ENCODE data around the gene CHPF2. TPM values are rescaled to one million over a fixed set of nuclear protein-coding genes. Genes with fewer than 3 reads are reported as not detected.

CHPF2 gene
- total and polyA plus RNA-seq, 11 donors, result 11.4 to 31.9 (median 18.3) TPM

DNA sequence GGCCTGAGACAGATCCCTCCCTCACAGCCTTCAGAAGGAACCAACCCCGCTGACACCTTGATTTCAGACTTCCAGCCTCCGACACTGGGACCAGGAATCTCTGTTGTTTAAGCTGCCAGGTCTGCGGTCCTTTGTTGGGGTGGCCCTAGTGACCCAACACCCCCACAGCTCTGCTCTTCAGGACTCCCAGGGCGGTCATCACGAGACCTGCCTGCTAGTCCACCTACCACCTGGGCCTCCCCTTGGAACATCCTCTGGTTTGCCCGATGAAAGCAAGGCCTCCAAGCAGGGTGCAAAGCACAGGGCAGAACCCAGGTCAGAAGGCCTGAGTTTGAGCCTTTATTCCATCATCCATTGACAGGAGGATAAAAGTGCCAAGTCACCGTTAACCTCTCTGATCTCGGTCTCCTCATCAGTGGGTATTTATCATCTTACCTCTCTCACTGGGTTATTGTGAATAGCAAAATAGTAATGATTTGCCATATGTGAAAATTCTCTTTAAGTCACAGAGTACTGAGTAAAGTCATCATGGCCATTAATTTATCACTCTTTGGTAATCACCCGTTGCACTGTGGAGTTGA is 33.2 kb downstream of the CHPF2 start:
- Histone ChIP-seq H3K36me3 (no peaks in the 10 kb centered on the region), H3K27me3 (peaks cover 0 to 24% (median 0%) of the 10 kb centered on the region in 9 donors), H3K4me3 (no peak overlapping the region), H3K27ac (no peak overlapping the region), H3K4me1 (peaks cover 0 to 11% (median 3%) of the 10 kb centered on the region in 12 donors), H3K9me3 (no peaks in the 10 kb centered on the region)
- ATAC-seq (no peak), DNase-seq (no peak)
- intact Hi-C loops (cut with DNase I), result no loop called here
- 90 to 93% (median 92%) methylated on average over 9 of the region's 9 CpGs for WGBS, 4 donors
- TF ChIP-seq POLR2A (IDR thresholded peaks at IDR 0.05), result no peak
- TF ChIP-seq, protein P1, sequence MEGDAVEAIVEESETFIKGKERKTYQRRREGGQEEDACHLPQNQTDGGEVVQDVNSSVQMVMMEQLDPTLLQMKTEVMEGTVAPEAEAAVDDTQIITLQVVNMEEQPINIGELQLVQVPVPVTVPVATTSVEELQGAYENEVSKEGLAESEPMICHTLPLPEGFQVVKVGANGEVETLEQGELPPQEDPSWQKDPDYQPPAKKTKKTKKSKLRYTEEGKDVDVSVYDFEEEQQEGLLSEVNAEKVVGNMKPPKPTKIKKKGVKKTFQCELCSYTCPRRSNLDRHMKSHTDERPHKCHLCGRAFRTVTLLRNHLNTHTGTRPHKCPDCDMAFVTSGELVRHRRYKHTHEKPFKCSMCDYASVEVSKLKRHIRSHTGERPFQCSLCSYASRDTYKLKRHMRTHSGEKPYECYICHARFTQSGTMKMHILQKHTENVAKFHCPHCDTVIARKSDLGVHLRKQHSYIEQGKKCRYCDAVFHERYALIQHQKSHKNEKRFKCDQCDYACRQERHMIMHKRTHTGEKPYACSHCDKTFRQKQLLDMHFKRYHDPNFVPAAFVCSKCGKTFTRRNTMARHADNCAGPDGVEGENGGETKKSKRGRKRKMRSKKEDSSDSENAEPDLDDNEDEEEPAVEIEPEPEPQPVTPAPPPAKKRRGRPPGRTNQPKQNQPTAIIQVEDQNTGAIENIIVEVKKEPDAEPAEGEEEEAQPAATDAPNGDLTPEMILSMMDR (IDR thresholded peaks at IDR 0.05), result no peak

DNA sequence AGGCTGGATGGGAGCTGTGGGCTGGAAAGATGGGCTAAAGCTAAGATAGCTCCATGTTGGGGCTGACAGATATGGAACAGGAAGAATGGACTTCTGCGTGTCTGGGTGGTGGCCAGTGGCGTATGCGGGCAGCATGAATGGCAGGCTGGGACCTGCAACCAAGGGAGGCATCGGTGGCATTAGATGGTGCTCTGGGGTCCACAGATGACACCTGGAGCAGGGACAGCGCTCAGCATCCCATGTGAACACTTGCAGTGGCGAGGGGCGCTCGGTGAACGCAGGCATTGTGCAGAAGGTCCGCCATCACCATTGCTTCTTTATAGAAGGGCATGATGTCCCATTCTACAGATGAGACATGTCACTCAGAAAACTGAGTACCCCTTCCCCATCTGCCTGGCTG is 37.2 kb downstream of the CHPF2 start:
- no peaks in the 10 kb centered on the region for H3K36me3 ChIP-seq
- peaks cover 0 to 35% (median 0%) of the 10 kb centered on the region in 12 donors for H3K4me1 ChIP-seq
- ATAC-seq (no peak), DNase-seq (no peak)
- 91 to 94% (median 92%) methylated on average over 9 to 10 of the region's 10 CpGs for WGBS, 4 donors
- H3K27ac ChIP-seq, result no peak overlapping the region
- no peaks in the 10 kb centered on the region for H3K9me3 ChIP-seq
- no peaks in the 10 kb centered on the region for H3K27me3 ChIP-seq
- TF ChIP-seq, protein P1 (IDR thresholded peaks at IDR 0.05), result no peak
- no peak for TF ChIP-seq POLR2A (IDR thresholded peaks at IDR 0.05)
- no peak overlapping the region for H3K4me3 ChIP-seq
- intact Hi-C loops (cut with DNase I), result no loop called here

DNA sequence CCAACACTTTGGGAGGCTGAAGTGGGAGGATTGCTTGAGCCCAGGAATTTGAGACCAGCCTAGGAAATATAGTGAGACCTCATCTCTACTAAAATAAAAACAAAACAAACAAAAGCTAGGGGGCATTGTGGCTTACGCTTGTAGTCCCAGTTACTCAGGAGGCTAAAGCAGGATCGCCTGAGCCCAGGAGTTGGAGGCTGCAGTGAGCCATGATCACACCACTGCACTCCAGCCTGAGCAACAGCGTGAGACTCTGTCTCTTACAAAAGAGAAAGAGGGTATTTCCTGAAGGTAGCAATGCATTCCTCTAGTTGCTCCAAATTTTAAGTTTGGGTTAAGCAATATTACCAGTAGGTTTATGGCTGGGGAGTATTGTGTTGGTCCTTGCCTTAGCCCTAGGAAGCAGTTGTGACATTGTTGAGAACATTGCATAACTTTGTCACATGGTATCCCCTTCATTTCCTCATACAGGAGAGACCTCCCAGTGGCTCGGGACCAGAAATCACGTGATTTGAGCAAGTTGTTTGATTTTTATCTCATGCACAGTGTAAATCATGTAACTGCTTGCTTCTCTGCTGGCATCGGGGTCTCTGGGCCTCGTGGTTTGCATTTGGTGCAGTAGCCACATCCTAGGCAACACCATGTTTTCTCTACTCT is 39.5 kb downstream of the CHPF2 start:
- TF ChIP-seq POLR2A (IDR thresholded peaks at IDR 0.05), result no peak
- Histone ChIP-seq H3K36me3 (no peaks in the 10 kb centered on the region), H3K4me3 (no peak overlapping the region), H3K4me1 (peaks cover 0 to 44% (median 0%) of the 10 kb centered on the region in 12 donors), H3K27me3 (no peaks in the 10 kb centered on the region), H3K27ac (peak overlapping the region in 2 of 12 donors; percentile 24 to 44), H3K9me3 (no peaks in the 10 kb centered on the region)
- 63 to 75% (median 68%) methylated on average over 7 of the region's 7 CpGs for WGBS, 4 donors
- intact Hi-C loops (cut with DNase I), result no loop called here
- DNase-seq (peak in 1 of 5 donors; percentile 45), ATAC-seq (peak in 3 of 4 donors; percentile 50 to 70 (median 50))

DNA sequence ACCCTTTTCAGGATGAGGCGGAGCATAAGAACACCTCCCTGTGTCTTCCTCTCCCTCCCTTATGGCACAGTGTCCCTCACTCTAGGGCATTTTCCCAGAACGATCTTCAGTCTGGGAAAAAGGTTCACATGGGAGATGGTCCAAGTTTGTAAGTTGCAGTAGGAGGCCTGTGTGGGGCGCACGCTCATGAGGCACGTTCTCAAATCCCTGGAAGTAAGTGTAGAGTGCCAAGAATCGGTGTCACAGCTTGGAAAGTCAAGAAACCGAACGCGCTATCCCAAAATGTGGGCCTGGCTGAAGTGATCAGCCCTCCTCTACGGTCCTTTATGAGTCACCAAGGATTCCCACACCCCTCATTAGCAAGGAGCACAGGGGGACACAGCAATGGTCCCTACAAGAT is 40.1 kb downstream of the CHPF2 start:
- Histone ChIP-seq H3K27me3 (no peaks in the 10 kb centered on the region), H3K27ac (peak overlapping the region in 2 of 12 donors; percentile 11 to 18), H3K9me3 (no peaks in the 10 kb centered on the region), H3K36me3 (no peaks in the 10 kb centered on the region), H3K4me1 (peaks cover 0 to 48% (median 3%) of the 10 kb centered on the region in 12 donors), H3K4me3 (no peak overlapping the region)
- ATAC-seq, result no peak
- TF ChIP-seq, protein P1 (IDR thresholded peaks at IDR 0.05), result no peak
- no peak for TF ChIP-seq POLR2A (IDR thresholded peaks at IDR 0.05)
- DNase-seq, result no peak
- intact Hi-C loops (cut with DNase I), result no loop called here
- 64 to 73% (median 68%) methylated on average over 10 of the region's 10 CpGs for WGBS, 4 donors
